ENCODE measurements around the gene RAD51AP1. TPM values are rescaled to one million over a fixed set of nuclear protein-coding genes. Genes with fewer than 3 reads are reported as not detected.

The RAD51AP1 gene
- total and polyA plus RNA-seq, 2 donors (not counting 1 experiment from before 2014, with no cell fraction given): 3.5 to 4.6 TPM

GRCh38 chr12:4591180-4591687 lies 52.5 kb downstream of the RAD51AP1 start:
- ChIA-PET CTCF (interaction anchor here (0.7 to 1.4 kb wide), 2 partner anchors 11 kb away, joined by 3 read pairs; no protein-coding TSS in a partner anchor), POLR2A (no interaction called here)
- H3K4me3 ChIP-seq (ENCODE audit: control extremely low read depth in 1 of 5, extremely low read depth in 1 of 5, insufficient read depth in 1 of 5, low read depth in 2 of 5, low read length in 4 of 5): no peak overlapping the region
- no peak overlapping the region for H2AFZ ChIP-seq (ENCODE audit: insufficient read depth, low read depth, low read length, poor library complexity, severe bottlenecking)
- H3K79me2 ChIP-seq (ENCODE audit: control insufficient read depth, insufficient read depth, low read length): no peaks in the 10 kb centered on the region
- no peaks in the 10 kb centered on the region for H3K9me3 ChIP-seq (ENCODE audit: control extremely low read depth in 1 of 3, control insufficient read depth in 2 of 3, insufficient read depth in 1 of 3, low read length in 2 of 3)
- no peaks in the 10 kb centered on the region for H3K27me3 ChIP-seq (replicated peaks in 1 of 4; ENCODE audit: control extremely low read depth in 1 of 4, control insufficient read depth in 3 of 4, insufficient read depth in 4 of 4, low read length in 3 of 4)
- TF ChIP-seq EZH2 (IDR thresholded peaks at IDR 0.05; ENCODE audit: borderline replicate concordance, insufficient read depth, low read depth, low read length, poor library complexity, severe bottlenecking): no peak
- no peak for TF ChIP-seq CTCF (IDR thresholded peaks at IDR 0.05)
- H3K4me1 ChIP-seq (ENCODE audit: control insufficient read depth in 2 of 2, insufficient read depth in 2 of 2, low read length in 2 of 2): no peaks in the 10 kb centered on the region
- H4K20me1 ChIP-seq (ENCODE audit: control insufficient read depth, insufficient read depth, low read length, poor library complexity, severe bottlenecking): no peaks in the 10 kb centered on the region
- Mint-ChIP-seq H3K27me3 (no peaks in the 10 kb centered on the region), H3K9me3 (ENCODE audit: insufficient read depth) (no peaks in the 10 kb centered on the region), H3K27ac (no peak overlapping the region), H3K4me3 (no peak overlapping the region), H3K4me1 (no peaks in the 10 kb centered on the region)
- no peak overlapping the region for H3K4me2 ChIP-seq (replicated peaks; ENCODE audit: low read depth, low read length, poor library complexity, severe bottlenecking)
- ATAC-seq (ENCODE audit: low read depth): no peak
- no peak for DNase-seq
- H3K9ac ChIP-seq (ENCODE audit: low read length): no peak overlapping the region
- H3K36me3 ChIP-seq (replicated peaks in 1 of 2; ENCODE audit: control extremely low read depth in 1 of 2, control insufficient read depth in 1 of 2, extremely low read depth in 1 of 2, insufficient read depth in 2 of 2, low read length in 1 of 2): peaks cover 0 to 11% of the 10 kb centered on the region in 2 experiments
- intact Hi-C loops (cut with micrococcal nuclease): no loop called here
- WGBS (ENCODE audit: insufficient coverage): 96% methylated on average over 6 of the region's 7 CpGs
- no peak overlapping the region for H3K27ac ChIP-seq (ENCODE audit: low read length in 2 of 2)

GRCh38 chr12:4595881-4596280 lies 57.2 kb downstream of the RAD51AP1 start:
- POLR2A ChIA-PET: no interaction called here
- Histone ChIP-seq H3K79me2 (ENCODE audit: control insufficient read depth, insufficient read depth, low read length) (no peaks in the 10 kb centered on the region), H3K4me1 (ENCODE audit: control insufficient read depth in 2 of 2, insufficient read depth in 2 of 2, low read length in 2 of 2) (no peaks in the 10 kb centered on the region), H3K9ac (ENCODE audit: low read length) (no peak overlapping the region), H4K20me1 (ENCODE audit: control insufficient read depth, insufficient read depth, low read length, poor library complexity, severe bottlenecking) (no peaks in the 10 kb centered on the region), H3K27me3 (replicated peaks in 1 of 4; ENCODE audit: control extremely low read depth in 1 of 4, control insufficient read depth in 3 of 4, insufficient read depth in 4 of 4, low read length in 3 of 4) (no peaks in the 10 kb centered on the region), H3K4me2 (replicated peaks; ENCODE audit: low read depth, low read length, poor library complexity, severe bottlenecking) (no peak overlapping the region), H2AFZ (ENCODE audit: insufficient read depth, low read depth, low read length, poor library complexity, severe bottlenecking) (no peak overlapping the region), H3K9me3 (ENCODE audit: control extremely low read depth in 1 of 3, control insufficient read depth in 2 of 3, insufficient read depth in 1 of 3, low read length in 2 of 3) (no peaks in the 10 kb centered on the region), H3K4me3 (ENCODE audit: control extremely low read depth in 1 of 5, extremely low read depth in 1 of 5, insufficient read depth in 1 of 5, low read depth in 2 of 5, low read length in 4 of 5) (no peak overlapping the region), H3K27ac (ENCODE audit: low read length in 2 of 2) (no peak overlapping the region), H3K36me3 (replicated peaks in 1 of 2; ENCODE audit: control extremely low read depth in 1 of 2, control insufficient read depth in 1 of 2, extremely low read depth in 1 of 2, insufficient read depth in 2 of 2, low read length in 1 of 2) (peaks cover 0 to 5% of the 10 kb centered on the region in 2 experiments)
- 100% methylated on average over 6 of the region's 6 CpGs for WGBS (ENCODE audit: insufficient coverage)
- Mint-ChIP-seq H3K27ac (no peak overlapping the region), H3K4me1 (no peaks in the 10 kb centered on the region), H3K9me3 (ENCODE audit: insufficient read depth) (no peaks in the 10 kb centered on the region), H3K4me3 (no peak overlapping the region), H3K27me3 (no peaks in the 10 kb centered on the region)
- ATAC-seq (ENCODE audit: low read depth) (no peak), DNase-seq (no peak)
- intact Hi-C loops (cut with micrococcal nuclease): no loop called here
- no peak for TF ChIP-seq EZH2 (IDR thresholded peaks at IDR 0.05; ENCODE audit: borderline replicate concordance, insufficient read depth, low read depth, low read length, poor library complexity, severe bottlenecking)
- TF ChIP-seq CTCF (IDR thresholded peaks at IDR 0.05): no peak
- CTCF ChIA-PET: interaction anchor here (1.3 to 1.4 kb wide), 2 partner anchors 9 kb away, joined by 3 read pairs; no protein-coding TSS in a partner anchor
